ENCODE data around the gene BET1.
"Not testable (repeated sequence)": the region's sequence is repeated elsewhere in the genome, so short reads cannot be mapped to it uniquely, and the experiment has no call there.

BET1 gene, protein sequence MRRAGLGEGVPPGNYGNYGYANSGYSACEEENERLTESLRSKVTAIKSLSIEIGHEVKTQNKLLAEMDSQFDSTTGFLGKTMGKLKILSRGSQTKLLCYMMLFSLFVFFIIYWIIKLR

DNA sequence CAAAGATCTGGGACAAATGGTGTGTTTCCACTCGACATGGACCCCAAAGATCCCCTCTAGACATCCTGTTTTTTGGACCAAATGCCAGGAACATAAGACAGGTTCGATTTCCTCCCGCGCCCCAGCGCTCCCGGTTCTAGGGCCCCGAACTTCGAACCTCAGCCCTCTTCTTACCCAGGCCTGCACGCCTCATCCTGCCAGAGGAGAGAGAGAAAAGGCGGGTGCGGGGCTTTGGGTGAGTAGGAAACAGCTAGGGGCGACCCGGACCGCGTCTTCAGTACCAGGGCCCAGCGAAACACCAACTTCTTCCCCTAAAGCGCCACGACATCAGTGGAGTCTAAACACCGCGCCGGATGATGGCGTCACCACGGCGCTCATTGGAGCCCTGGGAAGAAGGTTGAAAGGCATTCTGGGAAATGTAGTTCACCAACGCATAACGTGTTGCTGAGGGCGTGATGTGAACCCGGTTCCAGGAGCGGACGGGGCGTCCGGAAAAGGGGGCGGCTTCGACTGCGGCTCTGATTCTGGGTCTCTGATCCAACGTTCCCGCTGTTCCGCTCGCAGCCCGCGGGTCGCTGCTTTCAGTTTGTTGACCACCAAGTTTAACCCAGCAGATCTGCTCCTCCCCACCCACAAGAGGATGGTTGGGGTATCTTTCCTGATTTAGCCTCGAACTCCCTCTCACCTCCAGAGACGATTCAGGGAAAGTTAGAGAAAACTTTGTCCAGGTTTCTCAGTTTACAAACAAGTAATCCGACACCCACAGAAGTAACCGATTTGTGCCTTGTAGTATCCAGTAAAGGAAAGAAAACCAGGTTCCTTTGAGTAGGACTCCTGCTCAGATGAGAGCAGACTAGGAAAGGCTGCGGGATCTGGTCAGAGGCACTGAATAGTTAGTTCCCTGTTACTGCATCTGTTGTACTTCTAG lies at the start of gene BET1:
TSS of gene BET1 (minus strand) at position 332 of the 928 bp plus-strand sequence. CDS start at position 193, 139 bp downstream.
- DNase-seq (ENCODE audit: low spot score) = peak; percentile 96

- DNase-seq (ENCODE audit: low spot score) = no peak
Observed at GRCh38 chr7:94053532-94053931, 49.4 kb upstream of the BET1 start.

DNA sequence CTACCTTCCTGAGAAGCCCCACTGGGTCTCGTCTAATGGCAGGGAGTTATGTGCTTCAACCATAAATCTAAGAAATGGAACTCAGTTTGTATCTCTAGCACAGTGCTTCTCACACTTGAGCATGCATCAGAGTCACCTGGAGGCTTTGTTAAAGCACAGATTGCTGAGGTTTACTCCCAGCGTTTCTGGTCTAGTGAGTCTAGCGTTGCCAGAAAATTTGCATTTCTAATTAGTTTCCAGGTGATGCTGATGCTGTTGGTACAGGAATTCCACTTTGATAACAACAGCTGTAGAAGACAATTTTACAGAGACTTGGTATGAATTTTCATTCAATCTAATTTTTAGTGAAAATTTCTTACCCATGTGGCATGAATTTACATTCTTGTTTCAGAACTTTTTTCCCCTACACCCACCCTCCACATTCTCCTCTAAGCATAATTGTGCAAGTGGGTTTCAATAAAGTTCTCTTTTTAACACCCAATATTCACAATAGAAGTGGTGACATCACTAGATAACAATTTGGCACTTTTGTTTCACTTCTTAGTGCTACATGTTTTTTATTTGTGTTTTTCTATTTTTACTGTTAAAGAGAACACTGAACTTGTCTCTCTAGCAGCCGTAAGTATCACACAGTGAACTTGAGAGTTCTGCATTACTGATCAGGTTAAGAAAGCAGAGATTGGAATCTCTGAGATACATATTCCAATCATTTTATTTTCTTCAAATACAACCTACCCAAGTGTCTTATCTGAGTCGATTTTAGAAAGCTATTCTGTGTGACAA lies 48.4 kb upstream of the BET1 start:
- DNase-seq (ENCODE audit: low spot score) = no peak

GRCh38 chr7:94050046-94050445 lies 45.9 kb upstream of the BET1 start:
- DNase-seq (ENCODE audit: low spot score) = no peak

- DNase-seq (ENCODE audit: low spot score) = no peak
Observed at GRCh38 chr7:94049615-94050014, 45.5 kb upstream of the BET1 start.

GRCh38 chr7:94048755-94049154 lies 44.6 kb upstream of the BET1 start:
- no peak for DNase-seq (ENCODE audit: low spot score)

DNA sequence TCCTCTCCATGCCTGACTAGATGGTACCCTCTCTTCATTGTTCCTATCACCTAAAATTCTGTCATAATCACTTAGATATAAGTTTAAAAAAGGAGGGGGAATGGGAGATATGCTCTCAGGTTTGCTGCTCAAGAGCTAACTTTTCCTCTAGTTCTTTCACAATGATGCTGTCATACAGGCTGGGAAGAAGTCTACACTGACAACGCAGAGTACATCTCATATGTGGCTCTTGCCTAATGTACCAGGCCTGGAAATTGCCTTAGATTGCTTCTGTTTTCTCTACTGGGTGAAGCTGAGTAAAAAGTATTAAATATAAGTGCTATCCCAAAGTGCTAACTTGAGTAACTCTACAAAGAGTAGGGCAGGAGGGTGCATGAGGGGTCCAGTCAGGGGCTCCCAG lies 43.8 kb upstream of the BET1 start:
- no peak for DNase-seq (ENCODE audit: low spot score)

DNA sequence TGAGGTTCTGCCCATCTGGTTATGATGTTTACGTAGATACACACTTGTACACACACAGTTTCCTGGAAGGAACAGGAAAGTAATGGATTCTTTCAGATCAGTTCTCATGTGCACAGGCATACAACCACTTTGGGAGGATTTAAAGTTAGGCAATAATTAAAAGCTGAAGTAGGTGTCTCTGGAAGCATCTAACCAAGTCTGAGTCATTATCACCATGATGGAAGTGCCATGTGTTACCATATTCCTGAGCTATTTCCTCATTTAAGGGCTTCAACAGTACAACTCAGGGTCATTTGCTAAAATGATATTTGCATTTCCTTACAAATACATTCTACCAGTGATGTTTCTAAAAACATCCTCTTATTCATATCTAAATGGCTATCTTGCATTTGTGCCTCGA lies 41.4 kb upstream of the BET1 start:
- no peak for DNase-seq (ENCODE audit: low spot score)

DNA sequence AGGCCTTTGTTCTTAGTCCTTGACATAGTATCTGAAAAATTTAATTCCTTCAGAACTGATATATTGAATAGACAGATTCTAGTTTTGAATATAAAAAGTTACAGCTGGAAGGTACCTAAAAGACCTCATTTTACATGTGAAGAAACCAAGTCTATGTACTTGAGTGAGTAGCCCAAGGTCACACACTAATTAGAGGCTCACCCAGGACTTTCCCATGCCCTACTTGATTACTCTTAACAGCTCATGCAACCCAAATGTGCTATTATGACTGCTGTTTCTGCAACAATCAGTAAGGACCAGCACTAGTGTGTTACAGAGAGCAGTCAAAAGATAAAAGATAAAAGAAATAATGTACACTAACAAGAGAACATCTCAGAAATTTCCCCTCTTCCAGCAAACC lies 40.7 kb upstream of the BET1 start:
- DNase-seq (ENCODE audit: low spot score) = no peak

- no peak for DNase-seq (ENCODE audit: low spot score)
Observed at GRCh38 chr7:94043299-94043698, 39.1 kb upstream of the BET1 start.

- no peak for DNase-seq (ENCODE audit: low spot score)
Observed at GRCh38 chr7:94042381-94042780, 38.2 kb upstream of the BET1 start.

GRCh38 chr7:94041529-94041928 lies 37.4 kb upstream of the BET1 start:
- DNase-seq (ENCODE audit: low spot score) = no peak

GRCh38 chr7:94040254-94040653 lies 36.1 kb upstream of the BET1 start:
- DNase-seq (ENCODE audit: low spot score) = no peak

- peak; percentile 48 for DNase-seq (ENCODE audit: low spot score)
Observed at GRCh38 chr7:94039368-94040035, 35.3 kb upstream of the BET1 start.

GRCh38 chr7:94031865-94032264 lies 27.7 kb upstream of the BET1 start:
- no peak for DNase-seq (ENCODE audit: low spot score)

DNA sequence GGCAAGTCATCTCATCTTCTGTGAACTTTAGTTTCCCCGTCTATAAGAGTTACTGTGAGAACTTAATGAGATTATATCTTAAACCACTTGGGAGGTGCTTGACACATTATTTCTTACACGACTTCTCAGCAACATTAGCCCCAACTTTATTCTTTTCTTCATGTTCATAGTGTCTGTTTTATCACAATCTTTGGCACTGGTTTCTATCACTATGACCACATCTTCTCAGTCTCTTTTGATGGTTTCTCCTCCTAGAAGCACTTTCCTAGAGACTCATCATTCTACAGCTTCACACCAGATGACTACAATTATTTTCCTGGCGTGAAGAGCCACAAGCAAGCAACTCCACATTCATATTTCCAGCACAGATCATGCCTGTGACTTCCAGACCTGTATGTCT lies 26.5 kb upstream of the BET1 start:
- DNase-seq (ENCODE audit: low spot score) = no peak

- DNase-seq (ENCODE audit: low spot score) = no peak
Observed at GRCh38 chr7:94029976-94030375, 25.8 kb upstream of the BET1 start.

GRCh38 chr7:94028768-94029167 lies 24.6 kb upstream of the BET1 start:
- DNase-seq (ENCODE audit: low spot score) = no peak

DNA sequence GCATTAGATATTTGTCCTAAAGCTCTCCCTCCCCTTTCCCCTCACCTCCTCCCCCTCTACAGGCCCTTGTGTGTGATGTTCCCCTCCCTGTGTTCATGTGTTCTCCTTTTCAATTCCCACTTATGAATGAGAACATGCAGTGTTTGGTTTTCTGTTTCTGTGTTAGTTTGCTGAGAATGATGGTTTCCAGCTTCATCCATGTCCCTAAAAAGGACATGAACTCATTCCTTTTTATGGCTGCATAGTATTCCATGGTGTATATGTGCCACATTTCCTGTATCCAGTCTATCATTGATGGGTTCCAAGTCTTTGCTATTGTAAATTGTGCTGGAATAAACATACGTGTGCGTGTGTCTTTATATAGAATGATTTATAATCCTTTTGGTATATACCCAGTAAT lies 22.5 kb upstream of the BET1 start:
- DNase-seq (ENCODE audit: low spot score) = not testable (repeated sequence)

GRCh38 chr7:94022550-94022949 lies 18.4 kb upstream of the BET1 start:
- DNase-seq (ENCODE audit: low spot score) = no peak

DNA sequence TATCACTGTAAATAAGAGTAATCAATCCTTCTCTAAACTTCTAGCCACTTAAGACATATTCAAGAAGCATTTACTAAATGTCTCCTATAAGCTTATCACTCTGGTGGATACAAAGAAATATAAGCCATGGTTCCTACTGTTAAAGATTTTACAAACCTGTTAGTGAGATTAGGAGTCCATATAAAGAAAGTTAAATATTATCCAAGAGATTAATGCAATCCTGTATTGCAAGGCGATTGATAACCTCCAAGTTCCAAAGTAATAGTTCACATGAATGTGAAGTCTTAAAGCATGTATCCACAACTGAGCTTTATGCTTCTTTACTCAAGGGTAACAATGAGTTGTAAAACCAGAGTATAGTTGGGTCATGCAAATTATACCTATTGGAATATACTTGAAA lies 12.6 kb upstream of the BET1 start:
- DNase-seq (ENCODE audit: low spot score) = no peak

GRCh38 chr7:94015538-94015937 lies 11.4 kb upstream of the BET1 start:
- DNase-seq (ENCODE audit: low spot score) = no peak

All from putamen (tissue), 1 donor.